Measurements from ENCODE around the gene MREG.

The MREG gene

DNA sequence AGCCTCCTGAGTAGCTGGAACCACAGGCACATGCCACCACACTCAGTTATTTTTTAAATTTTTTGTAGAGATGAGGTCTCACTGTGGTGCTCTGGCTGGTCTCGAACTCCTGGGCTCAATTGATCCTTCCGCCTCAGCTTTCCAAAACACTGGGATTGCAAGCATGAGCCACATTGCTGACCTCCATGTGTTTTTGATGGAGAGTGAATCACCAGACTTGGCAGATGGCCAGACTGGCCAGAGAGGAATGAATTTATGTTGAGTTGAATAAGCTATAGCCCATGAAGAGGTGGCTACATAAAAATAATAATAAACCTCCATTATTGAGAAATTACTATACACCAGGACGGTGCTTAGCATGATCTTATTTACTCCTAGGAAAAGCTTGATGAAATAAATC, 91.5 kb downstream of the MREG start:
- TF ChIP-seq, protein P1, sequence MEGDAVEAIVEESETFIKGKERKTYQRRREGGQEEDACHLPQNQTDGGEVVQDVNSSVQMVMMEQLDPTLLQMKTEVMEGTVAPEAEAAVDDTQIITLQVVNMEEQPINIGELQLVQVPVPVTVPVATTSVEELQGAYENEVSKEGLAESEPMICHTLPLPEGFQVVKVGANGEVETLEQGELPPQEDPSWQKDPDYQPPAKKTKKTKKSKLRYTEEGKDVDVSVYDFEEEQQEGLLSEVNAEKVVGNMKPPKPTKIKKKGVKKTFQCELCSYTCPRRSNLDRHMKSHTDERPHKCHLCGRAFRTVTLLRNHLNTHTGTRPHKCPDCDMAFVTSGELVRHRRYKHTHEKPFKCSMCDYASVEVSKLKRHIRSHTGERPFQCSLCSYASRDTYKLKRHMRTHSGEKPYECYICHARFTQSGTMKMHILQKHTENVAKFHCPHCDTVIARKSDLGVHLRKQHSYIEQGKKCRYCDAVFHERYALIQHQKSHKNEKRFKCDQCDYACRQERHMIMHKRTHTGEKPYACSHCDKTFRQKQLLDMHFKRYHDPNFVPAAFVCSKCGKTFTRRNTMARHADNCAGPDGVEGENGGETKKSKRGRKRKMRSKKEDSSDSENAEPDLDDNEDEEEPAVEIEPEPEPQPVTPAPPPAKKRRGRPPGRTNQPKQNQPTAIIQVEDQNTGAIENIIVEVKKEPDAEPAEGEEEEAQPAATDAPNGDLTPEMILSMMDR (IDR thresholded peaks at IDR 0.05), result no peak

DNA sequence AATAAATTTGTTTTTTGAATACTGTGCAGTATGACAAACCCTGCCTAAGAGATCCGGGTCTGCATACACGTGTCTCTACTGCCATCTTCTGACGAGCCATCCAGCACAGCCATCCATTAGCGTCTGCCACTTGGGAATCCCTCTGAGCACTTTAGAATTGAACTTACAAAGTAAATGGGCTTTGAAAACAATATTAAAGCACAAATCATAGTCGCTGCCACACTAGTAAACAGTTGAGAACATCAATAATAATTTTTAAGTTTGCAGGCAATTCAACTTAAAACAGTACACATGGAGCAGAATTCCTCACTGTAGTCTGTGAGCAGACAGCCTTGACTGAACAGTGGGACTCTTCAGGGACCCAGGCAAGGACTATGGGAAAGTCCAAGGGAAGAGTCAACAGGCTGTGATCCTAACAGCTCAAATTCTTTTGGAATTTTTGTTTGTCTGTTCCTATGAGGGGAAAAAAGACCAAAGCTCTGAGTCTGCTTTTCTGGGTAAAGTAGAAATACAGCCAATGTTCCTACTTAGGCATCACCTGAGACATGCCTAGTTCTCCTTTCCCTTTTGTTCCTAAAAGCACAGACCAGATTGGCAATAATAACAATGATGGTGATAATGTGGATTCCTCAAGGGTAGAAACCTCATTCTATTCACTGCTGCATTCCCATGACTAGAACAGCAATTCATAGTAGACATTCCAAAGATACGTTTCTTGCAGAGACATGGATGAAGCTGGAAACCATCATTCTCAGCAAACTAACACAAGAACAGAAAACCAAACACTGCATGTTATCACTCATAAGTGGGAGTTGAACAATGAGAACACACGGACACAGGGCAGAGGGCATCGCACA, 92.9 kb downstream of the MREG start:
- TF ChIP-seq, protein P1 (IDR thresholded peaks at IDR 0.05), result peak; percentile 84

DNA sequence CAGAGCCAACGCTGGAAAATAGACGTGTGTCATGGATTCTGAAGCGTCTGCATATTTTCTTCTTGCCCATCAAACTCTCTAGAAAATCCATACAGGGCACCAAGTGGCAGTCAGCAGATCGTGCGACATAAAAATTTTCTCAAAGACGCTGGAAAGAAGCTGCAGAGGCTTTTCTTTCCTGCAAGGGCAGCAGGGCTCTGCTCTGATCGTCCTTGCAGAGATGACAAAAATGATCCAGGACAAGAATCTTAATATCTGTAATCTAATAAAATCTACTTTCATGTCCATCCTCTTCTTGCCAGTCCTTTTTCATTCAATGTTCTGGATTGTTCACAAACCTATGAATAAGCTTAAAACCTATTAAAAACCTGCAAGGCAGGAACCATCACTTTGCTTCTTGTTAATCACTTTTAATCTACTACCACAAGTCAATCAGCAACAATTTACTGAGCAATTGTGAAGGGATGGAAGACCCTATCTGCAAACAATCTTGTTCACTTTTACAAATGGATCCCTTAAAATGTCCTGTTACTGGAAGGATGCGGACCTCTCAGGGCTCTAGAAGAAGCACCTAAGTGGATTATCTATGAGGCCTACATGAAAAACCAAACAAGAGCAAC, 93.6 kb downstream of the MREG start:
- TF ChIP-seq, protein P1 (IDR thresholded peaks at IDR 0.05), result no peak

DNA sequence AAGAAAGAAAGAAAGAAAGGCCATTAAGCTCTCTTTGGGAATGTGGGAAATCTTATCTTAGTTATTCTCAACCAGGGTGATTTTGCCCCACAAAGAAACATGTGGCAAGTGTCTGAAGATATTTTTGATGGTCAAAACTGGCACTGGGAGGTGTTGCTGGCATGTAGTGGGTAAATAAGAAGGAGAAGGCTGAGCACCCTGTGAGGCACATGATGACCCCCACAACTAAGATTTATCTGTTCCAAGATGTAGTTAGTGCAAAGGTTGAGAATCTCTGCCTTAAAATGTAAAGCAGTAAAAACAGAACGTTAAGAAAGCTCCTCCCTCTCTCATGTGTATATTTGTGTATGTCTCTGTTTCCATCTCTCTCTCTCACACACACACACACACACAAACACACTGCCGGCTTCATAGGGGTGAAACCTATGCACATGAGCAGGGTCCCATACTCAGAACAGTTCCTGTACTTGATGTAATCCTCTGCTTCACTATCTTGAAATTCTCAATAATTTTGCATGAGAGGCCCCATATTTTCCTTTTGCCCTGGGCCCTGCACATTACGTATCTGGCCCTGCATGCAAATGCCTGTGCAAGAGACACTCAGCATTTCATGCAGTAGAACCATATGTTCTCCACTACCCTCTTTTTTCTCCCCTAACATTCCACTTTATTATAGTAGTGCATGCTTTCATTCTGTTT, 94.3 kb downstream of the MREG start:
- TF ChIP-seq, protein P1 (IDR thresholded peaks at IDR 0.05), result no peak

DNA sequence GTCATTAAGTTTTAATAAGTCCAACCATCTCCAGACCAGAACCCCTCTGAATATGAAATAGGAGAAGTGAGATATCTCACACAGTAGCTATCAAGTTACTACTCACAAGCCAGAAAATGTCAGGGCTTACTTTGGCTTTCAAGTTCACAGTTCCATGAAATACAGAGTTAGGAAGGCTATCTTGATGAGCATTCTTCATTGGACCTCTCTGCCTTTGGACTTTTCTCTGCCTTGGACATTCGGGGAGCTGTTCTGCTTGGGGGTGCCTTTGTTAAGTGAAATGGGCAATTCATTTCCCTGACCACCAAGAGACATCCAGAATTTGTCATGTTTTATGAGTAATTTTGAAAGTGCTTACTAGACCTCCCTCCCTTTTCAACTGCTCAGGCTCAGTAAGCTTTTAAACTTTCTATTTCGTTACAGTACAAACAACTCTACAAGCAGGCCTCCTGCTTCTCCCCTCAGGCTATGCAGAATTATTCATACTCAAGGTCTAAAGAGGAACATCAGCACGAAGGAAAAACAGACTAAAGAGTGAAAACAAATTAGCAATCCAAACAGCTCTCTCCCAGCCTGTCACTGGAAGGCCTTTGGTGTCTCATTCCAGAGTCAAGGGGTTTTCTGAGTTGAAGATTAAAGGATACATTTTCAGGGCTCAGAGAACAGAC, 95.3 kb downstream of the MREG start:
- TF ChIP-seq, protein P1 (IDR thresholded peaks at IDR 0.05), result no peak

DNA sequence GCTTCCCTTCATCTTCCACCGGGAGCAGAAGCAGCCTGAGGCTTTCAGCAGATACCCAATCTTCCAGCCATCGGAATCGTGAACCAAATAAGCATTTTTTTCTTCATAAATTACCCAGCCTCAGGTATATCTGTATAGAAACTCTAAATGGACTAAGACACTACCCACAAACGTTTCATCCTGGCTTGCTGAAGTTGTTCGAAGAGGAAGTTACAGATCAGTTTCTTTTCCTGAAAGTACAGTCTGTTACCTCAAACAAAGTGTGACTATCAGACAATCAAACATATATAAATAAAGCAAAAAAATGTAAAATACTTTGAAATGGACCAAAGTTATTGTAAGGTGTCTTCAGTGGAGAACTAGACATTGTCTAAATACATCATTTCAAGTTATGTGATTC, 97.9 kb downstream of the MREG start:
- TF ChIP-seq, protein P1 (IDR thresholded peaks at IDR 0.05), result no peak

DNA sequence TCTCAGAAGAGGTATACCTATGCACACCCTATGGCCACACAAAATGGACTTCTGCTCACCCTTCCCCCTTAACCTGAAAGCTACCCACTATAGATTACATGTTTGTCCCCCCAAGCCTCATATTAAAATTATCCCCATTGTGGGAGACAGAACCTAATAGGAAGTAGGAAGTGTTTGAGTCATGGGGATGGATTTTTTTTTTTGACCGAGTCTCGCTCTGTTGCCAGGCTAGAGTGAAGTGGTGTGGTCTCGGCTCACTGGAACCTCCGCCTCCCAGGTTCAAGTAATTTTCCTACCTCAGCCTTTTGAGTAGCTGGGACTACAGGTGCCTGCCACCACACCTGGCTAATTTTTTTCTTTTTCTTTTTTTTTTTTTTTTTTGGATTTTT, 98.6 kb downstream of the MREG start:
- TF ChIP-seq, protein P1 (IDR thresholded peaks at IDR 0.05), result no peak

Measured in LNCAP (cell line).